Hematopoietic multipotent progenitor cell treated with erythropoietin and hydrocortisone succinate and interleukin-3 and kit ligand, for 8 days (in vitro differentiated cells): ENCODE results near the gene SELENON.
"Not testable (repeated sequence)": the region's sequence is repeated elsewhere in the genome, so short reads cannot be mapped to it uniquely, and the experiment has no call there.

ENCODE experiments used
- DNase-seq: peaks from one replicate; pipeline ENCODE4 v3.0.0-alpha.2; 2015

The SELENON gene

GRCh38 chr1:25834894-25835293 is 34.9 kb downstream of the SELENON start:
- DNase-seq, result no peak

- DNase-seq, result no peak
These were observed 36.7 kb downstream of the SELENON start for GRCh38 chr1:25836695-25837094.

GRCh38 chr1:25837262-25837875 is 37.4 kb downstream of the SELENON start:
- DNase-seq, result peak; percentile 29

GRCh38 chr1:25839808-25840207 is 39.8 kb downstream of the SELENON start:
- not testable (repeated sequence) for DNase-seq

- DNase-seq, result no peak
These were observed 43.5 kb downstream of the SELENON start for GRCh38 chr1:25843483-25843882.

- no peak for DNase-seq
These were observed 44.7 kb downstream of the SELENON start for GRCh38 chr1:25844536-25845337.

GRCh38 chr1:25845664-25846063 is 45.7 kb downstream of the SELENON start:
- no peak for DNase-seq

- no peak for DNase-seq
These were observed 47.9 kb downstream of the SELENON start for GRCh38 chr1:25847929-25848328.

- DNase-seq, result no peak
These were observed 48.5 kb downstream of the SELENON start for GRCh38 chr1:25848531-25848930.

- DNase-seq, result peak; percentile 91
These were observed 54.6 kb downstream of the SELENON start for GRCh38 chr1:25854554-25854953.

- DNase-seq, result no peak
These were observed 56.9 kb downstream of the SELENON start for GRCh38 chr1:25856856-25857255.

- no peak for DNase-seq
These were observed 58.5 kb downstream of the SELENON start for GRCh38 chr1:25858494-25858893.

GRCh38 chr1:25858906-25859789 is 59.2 kb downstream of the SELENON start, which contains the start of gene AUNIP:
Gene AUNIP, minus strand, starts transcription at chr1:25859457. Its CDS starts 100 bp downstream, at chr1:25859357.
- DNase-seq, result peak; percentile 91

GRCh38 chr1:25861316-25862286 is 61.6 kb downstream of the SELENON start:
- DNase-seq, result peak; percentile 72

- DNase-seq, result no peak
These were observed 62.9 kb downstream of the SELENON start for GRCh38 chr1:25862785-25863485.

GRCh38 chr1:25863486-25864262 is 63.7 kb downstream of the SELENON start:
- no peak for DNase-seq

- no peak for DNase-seq
These were observed 64.4 kb downstream of the SELENON start for GRCh38 chr1:25864434-25864833.

GRCh38 chr1:25866288-25866687 is 66.3 kb downstream of the SELENON start:
- no peak for DNase-seq

- no peak for DNase-seq
These were observed 67.4 kb downstream of the SELENON start for GRCh38 chr1:25867210-25867991.
